Measurements from ENCODE around the gene MEX3B.
"Not testable (repeated sequence)": the region's sequence is repeated elsewhere in the genome, so short reads cannot be mapped to it uniquely, and the experiment has no call there.

Gene MEX3B

GRCh38 chr15:81995081-81995480 lies 50.7 kb downstream of the MEX3B start:
- DNase-seq = not testable (repeated sequence)

GRCh38 chr15:81992523-81992922 lies 53.3 kb downstream of the MEX3B start:
- DNase-seq = no peak

Measured in activated gamma-delta T cell treated with Interleukin-2 at 50 U/mL for 16 hours (primary cell).